CD14-positive monocyte (primary cell): ENCODE data around the gene DAD1. TPM values are rescaled to one million over a fixed set of nuclear protein-coding genes. Genes with fewer than 3 reads are reported as not detected.
A peak's percentile ranks its signal among the peaks of the same experiment; 100 is the strongest.

Experiments used
- DNase-seq, 3 donors: peaks; one replicate each; pipeline ENCODE4 v3.0.0-alpha.2; 2011 to 2022
- H2AFZ ChIP-seq: 2 replicates; pipeline ENCODE4 v1.6.0; 2012; ENCODE audit warnings: mild to moderate bottlenecking, low read depth, low read length, inconsistent platforms; ENCODE audit not compliant: insufficient read depth, poor library complexity, severe bottlenecking
- H3K27ac ChIP-seq, 2 donors: 1 replicate in 1 of 2; 2 replicates in 1 of 2; pipeline ENCODE4 v1.5.1; 2012 to 2013; ENCODE audit warnings: low read length in 2 of 2, control low read depth in 1 of 2, inconsistent platforms in 1 of 2, low read depth in 1 of 2, mild to moderate bottlenecking in 1 of 2
- H3K27me3 ChIP-seq, 2 donors: one replicate each; pipeline versions ENCODE4 v1.6.0 to v1.6.1; 2011 to 2013; ENCODE audit warnings: low read length in 2 of 2; ENCODE audit not compliant: control insufficient read depth in 2 of 2, insufficient read depth in 2 of 2
- H3K36me3 ChIP-seq, 2 donors: replicated peaks in 1 of 2; 1 replicate in 1 of 2; 2 replicates in 1 of 2; pipeline versions ENCODE4 v1.5.1 to v1.6.1; 2012 to 2013; ENCODE audit warnings: low read length in 2 of 2, control low read depth in 1 of 2, inconsistent platforms in 1 of 2, mild to moderate bottlenecking in 1 of 2; ENCODE audit not compliant: insufficient read depth in 2 of 2, control insufficient read depth in 1 of 2
- H3K4me1 ChIP-seq, 2 donors: 1 replicate in 1 of 2; 2 replicates in 1 of 2; pipeline versions ENCODE4 v1.5.1 to v1.6.1; 2012 to 2013; ENCODE audit warnings: low read length in 2 of 2, control low read depth in 1 of 2, inconsistent platforms in 1 of 2, mild to moderate bottlenecking in 1 of 2, moderate library complexity in 1 of 2; ENCODE audit not compliant: insufficient read depth in 2 of 2, control insufficient read depth in 1 of 2
- H3K4me2 ChIP-seq: replicated peaks from 2 replicates; pipeline ENCODE3; 2012; ENCODE audit warnings: low read length, moderate library complexity, mild to moderate bottlenecking; ENCODE audit not compliant: poor library complexity, severe bottlenecking; ENCODE audit errors: extremely low read depth
- H3K4me3 ChIP-seq, 3 experiments: fragments of 200-600 bp in 1 of 3; sonication (generic) in 1 of 3; replicated peaks in 1 of 3; 1 replicate in 2 of 3; 2 replicates in 1 of 3; pipeline ENCODE4 v1.5.1; 2011 to 2013; ENCODE audit warnings: low read length in 3 of 3, mild to moderate bottlenecking in 3 of 3, control low read depth in 2 of 3, low read depth in 2 of 3, inconsistent platforms in 1 of 3, moderate library complexity in 1 of 3
- H3K79me2 ChIP-seq: 2 replicates; pipeline ENCODE4 v1.6.0; 2012; ENCODE audit warnings: mild to moderate bottlenecking, control low read depth, inconsistent platforms, low read length, moderate library complexity; ENCODE audit not compliant: insufficient read depth
- H3K9ac ChIP-seq: 2 replicates; pipeline ENCODE4 v1.6.0; 2017; ENCODE audit warnings: low read length, mild to moderate bottlenecking; ENCODE audit not compliant: insufficient read depth, poor library complexity, severe bottlenecking
- H3K9me3 ChIP-seq, 2 donors: replicated peaks in 1 of 2; 1 replicate in 1 of 2; 2 replicates in 1 of 2; pipeline versions ENCODE4 v1.5.1 to v1.6.1; 2012 to 2013; ENCODE audit warnings: low read length in 2 of 2, control low read depth in 1 of 2; ENCODE audit not compliant: control insufficient read depth in 1 of 2, insufficient read depth in 1 of 2
- H4K20me1 ChIP-seq: 2 replicates; pipeline ENCODE4 v1.6.0; 2012; ENCODE audit warnings: mild to moderate bottlenecking, low read length, control low read depth, moderate library complexity; ENCODE audit not compliant: insufficient read depth
- H3K27ac Mint-ChIP-seq, 7 donors: one replicate each; pipeline ENCODE4 v1.8.0; 2020; ENCODE audit warnings: mild to moderate bottlenecking in 7 of 7, mixed read lengths in 7 of 7, moderate library complexity in 6 of 7, inconsistent platforms in 2 of 7
- H3K27me3 Mint-ChIP-seq, 3 donors: one replicate each; pipeline ENCODE4 v1.8.0; 2021 to 2022; ENCODE audit warnings: low read depth in 3 of 3, mild to moderate bottlenecking in 3 of 3, mixed read lengths in 3 of 3, moderate library complexity in 3 of 3, inconsistent platforms in 1 of 3
- H3K36me3 Mint-ChIP-seq, 2 donors: one replicate each; pipeline ENCODE4 v1.8.0; 2020; ENCODE audit warnings: mixed read lengths in 2 of 2, inconsistent platforms in 1 of 2, mild to moderate bottlenecking in 1 of 2
- H3K4me1 Mint-ChIP-seq: one replicate; pipeline ENCODE4 v1.8.0; 2020; ENCODE audit warnings: mild to moderate bottlenecking, mixed read lengths
- H3K4me3 Mint-ChIP-seq, 2 donors: one replicate each; pipeline ENCODE4 v1.8.0; 2020; ENCODE audit warnings: mild to moderate bottlenecking in 2 of 2, mixed read lengths in 2 of 2, moderate library complexity in 1 of 2
- H3K9me3 Mint-ChIP-seq, 7 donors: one replicate each; pipeline ENCODE4 v1.8.0; 2020 to 2022; ENCODE audit warnings: mixed read lengths in 7 of 7, mild to moderate bottlenecking in 6 of 7, moderate library complexity in 6 of 7, inconsistent platforms in 2 of 7
- WGBS: methylation state at CpG from one replicate; pipeline ENCODE4 v1.1.5; 2013; ENCODE audit warnings: missing lambda C conversion rate; ENCODE audit not compliant: insufficient coverage; 5-methylcytosine and 5-hydroxymethylcytosine counted together
- intact Hi-C, 2 donors: fragments of 100-400 bp; cut with micrococcal nuclease; formaldehyde crosslinking; loops; one replicate each; pipeline versions ENCODE4 v1.15.0 to v1.15.1; 2023
- polyA plus RNA-seq, 3 donors: library from polyadenylated mRNA; depleted of rRNA in 1 of 3; unstranded in 2 of 3; stranded (reverse) in 1 of 3; fragments of 300-500 nt in 2 of 3; fragments of >200 nt in 1 of 3; fragmentation: Illumina TruSeq in 2 of 3; gene quantifications; 1 replicate in 2 of 3; 2 replicates in 1 of 3; pipeline ENCODE4 v1.2.3, GENCODE V29; 2012 to 2021
- TF ChIP-seq, protein P1 (sequence below): fragments of 200-600 bp; IDR thresholded peaks from one replicate; pipeline ENCODE4 v1.8.0; 2022; ENCODE audit warnings: antibody characterized with exemption, mild to moderate bottlenecking

The DAD1 gene
- polyA plus RNA-seq, 3 donors, result 126 to 444 (median 440) TPM

DNA sequence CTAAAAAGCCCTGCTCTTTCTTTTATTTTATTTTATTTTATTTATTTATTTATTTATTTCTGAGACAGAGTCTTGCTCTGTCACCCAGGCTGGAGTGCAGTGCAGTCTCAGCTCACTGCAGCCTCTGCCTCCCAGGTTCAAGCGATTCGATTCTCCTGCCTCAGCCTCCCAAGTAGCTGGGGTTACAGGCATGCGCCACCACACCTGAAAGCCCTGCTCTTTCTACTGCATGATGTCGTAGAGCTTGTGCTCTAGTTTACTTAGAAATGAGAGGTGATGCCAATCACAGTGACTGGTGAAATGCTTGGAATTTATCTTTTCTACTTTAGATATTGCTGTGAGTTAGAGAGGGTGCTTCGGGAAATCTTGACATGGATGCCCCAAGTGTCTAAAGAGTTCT, 54.5 kb downstream of the DAD1 start:
- Histone ChIP-seq H3K9ac (no peak overlapping the region), H3K4me3 (no peak overlapping the region), H3K27me3 (no peaks in the 10 kb centered on the region), H3K4me2 (no peak overlapping the region), H3K4me1 (no peaks in the 10 kb centered on the region), H3K9me3 (no peaks in the 10 kb centered on the region), H3K36me3 (no peaks in the 10 kb centered on the region), H3K27ac (no peak overlapping the region), H2AFZ (no peak overlapping the region), H4K20me1 (no peaks in the 10 kb centered on the region), H3K79me2 (no peaks in the 10 kb centered on the region)
- intact Hi-C loops, result no loop called here
- Mint-ChIP-seq H3K27ac (no peak overlapping the region), H3K4me3 (no peak overlapping the region), H3K9me3 (no peaks in the 10 kb centered on the region), H3K27me3 (peaks cover 0 to 2% (median 0%) of the 10 kb centered on the region in 3 donors), H3K36me3 (no peaks in the 10 kb centered on the region), H3K4me1 (peaks cover 8% of the 10 kb centered on the region)
- no peak for DNase-seq
- 91% methylated on average over 3 of the region's 5 CpGs for WGBS
- TF ChIP-seq, protein P1, sequence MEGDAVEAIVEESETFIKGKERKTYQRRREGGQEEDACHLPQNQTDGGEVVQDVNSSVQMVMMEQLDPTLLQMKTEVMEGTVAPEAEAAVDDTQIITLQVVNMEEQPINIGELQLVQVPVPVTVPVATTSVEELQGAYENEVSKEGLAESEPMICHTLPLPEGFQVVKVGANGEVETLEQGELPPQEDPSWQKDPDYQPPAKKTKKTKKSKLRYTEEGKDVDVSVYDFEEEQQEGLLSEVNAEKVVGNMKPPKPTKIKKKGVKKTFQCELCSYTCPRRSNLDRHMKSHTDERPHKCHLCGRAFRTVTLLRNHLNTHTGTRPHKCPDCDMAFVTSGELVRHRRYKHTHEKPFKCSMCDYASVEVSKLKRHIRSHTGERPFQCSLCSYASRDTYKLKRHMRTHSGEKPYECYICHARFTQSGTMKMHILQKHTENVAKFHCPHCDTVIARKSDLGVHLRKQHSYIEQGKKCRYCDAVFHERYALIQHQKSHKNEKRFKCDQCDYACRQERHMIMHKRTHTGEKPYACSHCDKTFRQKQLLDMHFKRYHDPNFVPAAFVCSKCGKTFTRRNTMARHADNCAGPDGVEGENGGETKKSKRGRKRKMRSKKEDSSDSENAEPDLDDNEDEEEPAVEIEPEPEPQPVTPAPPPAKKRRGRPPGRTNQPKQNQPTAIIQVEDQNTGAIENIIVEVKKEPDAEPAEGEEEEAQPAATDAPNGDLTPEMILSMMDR, result no peak

GRCh38 chr14:22533739-22534359, 55.2 kb downstream of the DAD1 start:
- Mint-ChIP-seq H3K36me3 (no peaks in the 10 kb centered on the region), H3K4me1 (peaks cover 6% of the 10 kb centered on the region), H3K27ac (peak overlapping the region in 2 of 7 donors; percentile 26 to 33), H3K4me3 (no peak overlapping the region), H3K27me3 (peaks cover 0 to 2% (median 0%) of the 10 kb centered on the region in 3 donors), H3K9me3 (no peaks in the 10 kb centered on the region)
- Histone ChIP-seq H3K4me2 (no peak overlapping the region), H3K4me3 (no peak overlapping the region), H3K79me2 (no peaks in the 10 kb centered on the region), H3K36me3 (no peaks in the 10 kb centered on the region), H2AFZ (no peak overlapping the region), H3K4me1 (no peaks in the 10 kb centered on the region), H3K27ac (no peak overlapping the region), H3K27me3 (no peaks in the 10 kb centered on the region), H4K20me1 (no peaks in the 10 kb centered on the region), H3K9ac (no peak overlapping the region), H3K9me3 (no peaks in the 10 kb centered on the region)
- TF ChIP-seq, protein P1, result no peak
- no peak for DNase-seq
- intact Hi-C loops, result no loop called here
- WGBS, result no CpG with 5 or more reads among the region's 8 CpGs
